GM18520 (cell line): ENCODE data around the gene DDX27.

ENCODE experiments used
- ATAC-seq: cut with Tn5 transposase; IDR thresholded peaks from one replicate; pipeline ENCODE4 v1.9.1; 2021; ENCODE audit not compliant: unreplicated experiment

DDX27 gene

DNA sequence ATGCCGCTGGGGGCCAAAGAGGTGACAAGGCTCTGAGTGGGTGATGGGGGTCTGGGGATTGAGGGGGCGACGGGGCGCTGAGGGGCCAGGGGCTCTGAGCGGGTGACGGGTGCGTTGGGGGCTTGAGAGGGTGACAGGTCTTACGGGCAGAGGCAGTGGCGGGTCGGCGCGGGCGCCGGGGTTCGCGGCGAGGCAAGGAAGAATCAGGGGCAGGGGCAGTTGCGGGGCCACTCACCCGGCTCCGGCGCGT, 58.5 kb downstream of the DDX27 start:
- ATAC-seq: no peak

DNA sequence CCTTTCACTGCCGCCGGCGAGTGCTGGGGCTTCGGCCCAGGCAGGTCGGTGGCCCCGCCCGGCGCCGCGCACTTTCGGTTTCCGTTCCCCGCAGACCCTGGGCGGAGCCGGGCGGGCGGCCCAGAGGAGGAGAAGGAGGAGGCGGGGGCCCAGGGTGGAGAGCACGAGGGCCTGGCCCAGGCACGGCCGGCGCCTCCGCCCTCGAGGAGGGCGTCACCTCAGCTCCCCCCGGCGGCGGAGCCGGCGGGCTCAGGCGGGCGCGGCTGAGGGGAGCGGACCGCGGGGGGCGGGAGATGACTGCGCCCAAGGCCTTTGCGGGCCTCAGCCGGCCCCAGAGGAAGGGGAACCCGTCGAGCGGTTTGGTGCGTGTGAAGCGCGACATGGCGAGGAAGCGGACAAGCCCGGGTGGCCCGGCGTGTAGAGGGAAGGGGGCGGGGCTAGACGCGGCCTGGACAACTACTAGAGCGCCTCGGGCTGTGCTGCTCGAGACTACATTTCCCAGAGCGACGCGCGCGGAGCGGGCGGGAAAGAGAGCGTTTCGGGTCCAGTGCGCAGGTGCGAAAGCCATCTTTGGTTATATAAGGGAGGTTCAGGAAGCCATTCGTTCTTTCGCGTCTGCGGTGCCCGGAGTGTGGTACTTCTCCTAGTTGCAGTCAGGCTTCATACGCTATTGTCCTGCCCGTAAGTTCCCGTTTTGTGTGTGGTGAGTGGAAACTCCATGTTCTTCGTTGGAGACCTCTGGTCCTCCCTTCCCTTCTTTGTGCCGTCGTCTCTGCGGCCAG, 59.0 kb downstream of the DDX27 start, which contains the start of gene ZNFX1:
Gene ZNFX1, minus strand, starts transcription at position 22 of the 782 bp plus-strand sequence. CDS start 2,218 bp downstream, outside the sequence.
- peak; percentile 72 for ATAC-seq

DNA sequence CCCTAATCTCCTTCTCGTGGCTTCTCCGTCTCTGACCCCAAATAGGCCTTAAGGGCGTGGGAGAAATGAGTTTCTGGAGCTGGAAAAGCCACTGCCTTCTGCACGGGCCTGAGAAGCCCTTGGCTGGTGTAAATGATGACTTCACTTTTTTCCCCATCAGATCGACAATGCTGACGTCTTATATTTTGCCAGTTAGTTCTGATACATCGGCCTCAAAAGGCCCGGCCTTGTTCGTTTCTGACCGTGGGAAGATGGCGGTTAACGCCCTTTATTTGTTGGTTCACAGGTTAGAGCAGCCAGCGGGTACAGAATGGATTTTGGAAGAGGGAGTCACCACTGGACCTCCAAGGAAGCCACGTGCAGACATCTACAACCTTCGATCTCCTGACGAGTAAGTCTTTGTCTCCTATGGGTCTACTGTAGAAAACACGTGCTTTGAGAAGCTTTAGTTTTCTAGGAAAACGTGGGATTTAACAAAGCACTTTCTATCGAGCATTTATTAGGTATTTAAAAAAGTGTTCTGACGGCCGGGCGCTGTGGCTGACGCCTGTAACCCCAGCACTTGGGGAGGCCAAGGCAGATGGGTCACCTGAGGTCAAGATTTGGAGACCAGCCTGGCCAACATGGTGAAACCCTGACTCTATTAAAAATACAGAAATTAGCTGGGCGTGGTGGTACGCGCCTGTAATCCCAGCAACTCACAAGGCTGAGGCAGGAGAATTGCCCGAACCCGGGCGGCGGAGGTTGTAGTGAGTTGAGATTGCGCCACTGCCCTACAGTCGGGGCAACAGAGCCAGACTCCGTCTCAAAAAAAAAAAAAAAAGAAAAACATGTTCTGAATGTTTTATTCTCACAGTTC, 59.8 kb downstream of the DDX27 start:
- no peak for ATAC-seq

DNA sequence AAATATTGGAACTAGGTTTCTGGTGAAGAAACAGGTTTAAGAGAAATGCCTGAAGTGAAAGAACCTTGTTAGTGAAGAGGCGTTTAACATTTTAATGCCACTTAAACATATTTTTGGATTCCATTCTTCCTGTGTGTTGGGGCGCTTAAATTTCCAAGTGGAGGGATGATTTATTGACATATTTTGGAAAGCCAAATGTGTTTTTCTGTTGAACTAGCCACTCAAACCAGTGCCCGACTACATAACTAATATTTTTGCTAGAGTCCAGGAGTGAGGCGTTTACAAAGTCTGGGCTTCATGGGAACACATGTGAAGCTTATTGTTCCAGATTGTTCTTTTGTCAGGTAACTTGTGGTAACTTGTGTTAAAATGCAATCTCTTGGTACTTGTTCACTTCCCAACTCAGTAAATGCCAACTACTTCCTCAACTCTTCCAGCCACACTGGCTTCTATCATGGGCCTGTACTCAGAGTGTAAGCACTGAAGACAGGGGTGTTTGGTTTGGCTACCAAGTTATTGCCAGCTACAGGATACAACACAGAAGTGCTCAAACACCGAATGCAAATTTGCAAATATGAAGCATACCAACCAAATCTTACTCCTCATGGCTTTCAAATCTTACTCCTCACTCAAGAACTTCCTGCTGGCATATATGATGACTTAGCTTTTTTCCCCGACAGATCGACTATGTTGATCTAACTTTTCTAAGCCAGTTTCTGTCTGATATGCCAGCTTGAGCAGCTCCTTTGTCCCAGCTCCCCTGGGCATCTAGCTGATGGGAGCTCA, 60.7 kb downstream of the DDX27 start:
- no peak for ATAC-seq

DNA sequence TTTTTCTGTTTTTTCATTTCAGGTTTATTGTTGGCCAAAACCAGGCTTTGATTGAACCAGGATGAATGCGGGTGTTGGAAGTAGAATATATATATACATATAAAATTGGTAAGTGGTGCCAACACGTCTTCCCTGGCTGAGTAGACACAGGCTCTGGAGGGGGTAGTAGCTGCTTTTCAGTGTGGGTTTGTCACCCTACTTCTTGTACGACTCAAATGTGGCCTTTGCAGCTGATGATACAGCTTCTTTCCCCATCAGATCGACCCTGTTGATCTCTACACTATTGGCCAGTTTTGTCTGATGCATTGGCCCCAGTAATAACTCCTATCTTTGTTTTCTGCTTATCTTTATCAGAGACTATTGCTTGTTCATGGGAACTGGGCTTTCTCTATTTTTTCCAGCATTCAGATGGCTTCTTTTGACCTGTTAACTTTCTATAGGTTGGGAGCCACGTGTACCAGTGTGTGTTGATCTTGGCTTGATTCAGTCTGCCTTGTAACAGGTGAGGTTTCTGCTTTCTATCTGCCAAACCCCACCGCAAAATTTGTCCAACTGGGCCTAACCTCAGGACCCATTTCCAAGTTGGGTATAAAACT, 61.3 kb downstream of the DDX27 start:
- no peak for ATAC-seq

DNA sequence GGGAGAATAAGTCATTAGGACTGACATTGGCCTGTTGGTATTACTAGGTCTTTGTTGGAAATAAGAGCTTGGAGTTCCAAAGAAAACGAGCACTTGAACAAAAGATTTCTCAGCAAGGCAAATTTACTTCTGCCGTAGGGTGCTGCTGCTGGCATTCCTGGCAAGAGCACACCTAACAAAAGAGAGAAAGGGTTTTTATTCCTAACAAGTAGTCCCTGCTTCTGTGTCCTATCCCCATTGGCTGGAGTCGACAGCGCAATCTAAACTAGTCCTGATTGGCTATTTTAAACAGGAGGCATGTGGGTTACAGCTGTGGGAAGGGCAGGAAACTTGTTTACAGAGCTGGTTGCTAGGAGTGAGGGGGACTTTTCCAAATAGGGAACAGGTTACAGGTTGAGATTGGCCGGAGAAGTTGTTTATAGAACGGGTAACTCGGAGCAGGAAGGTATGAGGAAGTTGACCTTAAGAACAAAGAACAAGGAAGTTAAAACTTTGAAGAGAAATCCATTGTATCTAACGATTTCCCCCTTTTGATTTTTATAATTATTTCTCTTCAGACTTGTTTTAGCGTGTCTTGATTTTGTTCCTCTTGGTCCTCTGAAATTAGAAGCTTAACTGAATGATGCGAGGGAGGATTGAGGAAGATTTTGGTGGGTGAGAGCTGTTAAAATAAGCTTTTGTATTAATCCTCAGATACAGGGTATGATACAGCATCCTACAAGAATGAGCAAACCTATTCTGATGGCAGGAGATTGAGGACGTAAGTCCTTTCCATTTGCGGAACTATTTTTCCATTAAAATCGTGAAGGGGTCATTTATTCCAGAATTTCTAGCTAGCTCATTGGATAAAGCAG, 62.1 kb downstream of the DDX27 start:
- ATAC-seq: no peak

DNA sequence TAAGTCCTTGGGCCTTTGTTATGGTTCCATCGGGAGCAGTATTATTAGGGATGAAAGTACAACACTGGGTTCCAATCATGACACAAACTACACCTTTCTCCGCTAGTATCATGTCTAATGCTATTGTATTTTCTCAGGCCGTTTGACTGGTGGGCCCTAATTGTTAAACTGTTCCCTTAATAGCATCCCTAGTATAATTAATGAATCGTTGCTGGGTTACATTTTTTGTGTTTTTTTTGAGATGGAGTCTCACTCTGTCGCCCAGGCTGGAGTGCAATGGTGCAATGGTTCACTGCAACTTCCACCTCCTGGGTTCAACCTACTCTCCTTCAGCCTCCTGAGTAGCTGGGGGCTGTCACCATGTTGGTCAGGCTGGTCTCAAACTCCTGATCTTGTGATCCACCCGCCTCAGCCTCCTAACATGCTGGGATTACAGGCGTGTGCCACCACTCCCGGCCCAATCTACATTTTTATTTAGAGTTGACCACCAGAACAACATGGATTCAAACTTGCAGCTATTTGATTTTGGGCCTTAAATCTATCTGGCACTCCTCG, 62.8 kb downstream of the DDX27 start:
- ATAC-seq: no peak

DNA sequence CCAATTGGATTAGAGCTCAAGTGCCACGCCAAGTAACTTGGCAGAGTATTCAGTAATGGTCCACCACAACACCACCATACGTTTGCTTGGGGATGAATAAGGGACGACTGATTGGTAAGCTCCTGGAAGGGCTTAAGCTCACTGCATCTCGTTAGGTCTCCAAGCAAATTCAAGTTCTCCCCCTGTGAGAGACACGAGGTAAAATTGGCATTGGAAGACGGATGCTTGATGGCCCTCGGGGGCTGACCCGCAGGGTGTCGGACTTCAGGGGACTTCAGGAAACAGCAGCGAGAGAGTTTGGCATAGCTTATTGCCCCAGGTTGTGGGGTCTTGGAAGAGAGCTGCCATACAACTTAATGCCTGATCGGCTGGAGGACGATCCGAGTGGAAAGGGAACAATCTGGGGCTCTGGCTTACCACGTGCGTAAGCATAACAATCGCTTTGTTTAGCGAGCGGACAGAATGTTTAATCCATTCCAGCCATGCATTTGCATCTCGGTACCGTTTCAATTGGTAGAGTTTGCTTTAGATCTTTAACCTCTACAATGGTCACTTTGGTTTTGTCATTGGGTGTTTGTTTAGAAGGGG, 63.5 kb downstream of the DDX27 start:
- no peak for ATAC-seq

DNA sequence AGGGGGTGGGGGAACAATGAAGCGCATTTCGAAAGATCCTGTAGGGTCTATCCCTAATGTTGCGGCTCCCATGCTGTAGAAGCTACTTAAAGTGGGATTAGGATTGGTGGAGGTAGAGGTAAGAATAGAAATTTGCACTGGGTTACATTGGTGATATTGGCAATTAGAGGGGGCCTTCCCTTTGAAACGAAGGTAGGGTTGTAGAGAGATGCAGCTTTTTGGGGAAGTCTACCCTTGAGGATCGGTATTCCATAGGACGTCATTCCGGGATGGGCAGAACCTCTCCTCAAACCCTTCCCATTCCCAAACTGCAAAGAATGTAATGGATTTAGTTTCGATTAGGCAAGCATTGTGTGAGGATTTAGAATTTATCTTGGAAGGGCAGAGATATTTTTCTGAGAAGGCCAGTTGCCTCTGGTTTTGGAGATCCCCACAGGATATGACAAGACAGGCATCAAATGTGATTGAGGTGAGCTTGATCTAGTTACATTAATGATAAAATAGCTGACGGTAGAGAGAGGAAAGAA, 64.0 kb downstream of the DDX27 start:
- ATAC-seq: no peak

DNA sequence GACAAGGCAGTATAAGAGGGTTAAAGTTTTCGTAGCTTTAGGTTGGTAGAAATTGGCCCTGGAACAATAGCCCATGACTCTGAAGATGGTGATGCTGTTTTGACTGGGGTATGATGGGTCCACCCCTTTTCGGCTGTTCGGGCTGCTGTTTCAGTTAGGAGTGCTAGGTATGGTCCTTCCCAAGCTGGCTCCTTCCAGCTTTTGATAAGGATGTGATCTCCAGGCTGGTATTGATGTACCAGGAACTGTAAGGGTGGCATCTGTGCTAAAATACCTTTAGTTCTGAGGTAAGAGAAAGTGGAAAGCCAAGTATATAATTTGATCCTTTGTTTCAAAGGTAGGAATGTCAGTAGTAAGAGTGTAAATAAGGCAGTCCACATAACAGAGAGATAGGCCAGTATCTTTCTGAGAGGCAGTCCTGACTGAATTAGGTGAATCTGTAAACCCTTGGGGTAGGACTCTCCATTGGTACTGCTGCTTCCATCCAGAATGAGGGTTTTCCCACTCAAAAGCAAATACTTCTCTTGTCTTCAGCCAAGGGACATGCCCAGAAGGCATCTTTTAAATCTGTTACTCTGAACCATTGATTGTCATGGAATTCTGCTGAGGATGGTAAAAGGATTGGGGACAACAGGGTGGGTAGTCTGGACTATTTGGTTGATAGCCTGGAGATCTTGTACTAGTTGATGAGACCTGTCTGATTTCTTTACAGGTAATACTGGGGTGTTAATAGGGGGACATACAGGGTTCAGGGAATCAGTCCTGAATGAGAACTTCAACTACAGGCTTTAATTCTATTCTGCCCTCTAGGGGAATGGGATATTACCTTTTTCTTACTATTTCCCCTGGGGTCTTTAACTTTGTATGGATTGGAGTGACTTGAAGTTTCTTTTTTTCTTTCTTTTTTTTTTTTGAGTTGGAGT, 64.7 kb downstream of the DDX27 start:
- ATAC-seq: no peak

DNA sequence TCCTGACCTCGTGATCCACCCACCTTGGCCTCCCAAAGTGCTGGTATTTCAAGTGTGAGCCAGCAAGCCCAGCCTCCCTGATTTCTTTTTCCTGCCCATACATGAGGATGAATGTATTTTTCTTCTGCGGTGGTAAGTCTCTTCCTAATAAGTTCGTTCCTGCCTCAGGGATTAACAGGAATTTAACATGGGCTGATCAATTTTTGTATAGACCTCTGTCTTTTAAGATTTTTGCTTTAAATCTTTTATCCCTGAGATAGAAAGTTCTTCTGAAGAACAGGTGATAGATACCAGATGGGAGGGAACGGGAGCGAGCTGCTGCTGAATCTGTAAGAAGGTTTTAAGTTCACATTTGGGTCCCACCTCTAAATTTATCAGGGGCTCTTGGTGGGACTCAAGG, 65.6 kb downstream of the DDX27 start:
- no peak for ATAC-seq

DNA sequence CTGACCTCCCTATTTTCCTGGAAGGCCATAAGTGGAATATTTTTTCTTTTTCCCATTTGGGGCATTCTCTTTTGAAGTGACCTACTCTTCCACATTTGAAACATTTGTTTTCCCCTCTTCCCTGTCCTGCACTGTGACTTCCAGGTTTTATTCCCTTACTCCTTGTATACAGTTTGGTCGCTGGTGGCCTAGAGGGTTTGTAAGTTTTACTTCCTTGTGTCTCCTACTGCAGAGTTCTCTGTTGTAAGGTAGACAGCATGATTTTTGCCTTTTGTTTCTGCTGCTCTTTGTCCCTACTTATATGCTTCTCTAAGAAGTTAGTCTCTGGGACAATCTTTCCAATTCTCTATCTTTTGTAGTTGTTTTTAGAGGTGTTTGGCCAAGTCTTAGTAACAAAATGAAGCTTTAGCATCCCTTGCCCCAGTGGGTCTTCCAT, 66.0 kb downstream of the DDX27 start:
- ATAC-seq: no peak

DNA sequence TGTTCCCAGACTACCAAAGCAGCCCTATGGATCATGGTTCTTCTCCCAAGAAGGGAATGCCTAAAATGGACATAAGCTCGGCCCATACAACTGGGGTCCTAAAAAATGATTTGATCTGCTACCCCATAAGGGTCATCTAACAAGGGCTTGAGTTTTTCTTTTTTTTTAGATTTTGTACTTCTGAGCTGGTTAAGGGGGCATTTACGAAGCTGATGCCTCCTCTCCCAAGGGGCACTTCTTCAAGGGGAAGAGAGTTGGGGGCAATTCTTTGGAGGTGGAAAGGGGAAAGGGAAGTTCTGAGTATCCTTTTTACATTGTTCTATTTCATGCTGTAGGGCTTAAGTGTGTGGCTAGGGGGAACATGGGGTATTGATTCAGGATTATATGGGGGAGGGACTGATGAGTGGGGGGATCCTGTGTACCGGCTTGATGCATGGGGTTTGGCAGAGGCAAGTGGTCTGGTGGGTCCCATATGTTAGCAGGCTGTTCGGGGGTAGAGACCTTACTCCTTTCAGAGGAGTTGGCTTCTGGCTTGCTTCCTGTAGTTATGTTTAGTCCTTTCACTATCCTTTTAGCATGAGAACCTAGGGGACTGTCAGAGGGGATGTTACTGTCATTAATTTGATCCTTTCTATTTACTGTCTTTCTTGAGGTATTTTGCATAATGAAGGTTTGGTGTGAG, 66.7 kb downstream of the DDX27 start:
- no peak for ATAC-seq

DNA sequence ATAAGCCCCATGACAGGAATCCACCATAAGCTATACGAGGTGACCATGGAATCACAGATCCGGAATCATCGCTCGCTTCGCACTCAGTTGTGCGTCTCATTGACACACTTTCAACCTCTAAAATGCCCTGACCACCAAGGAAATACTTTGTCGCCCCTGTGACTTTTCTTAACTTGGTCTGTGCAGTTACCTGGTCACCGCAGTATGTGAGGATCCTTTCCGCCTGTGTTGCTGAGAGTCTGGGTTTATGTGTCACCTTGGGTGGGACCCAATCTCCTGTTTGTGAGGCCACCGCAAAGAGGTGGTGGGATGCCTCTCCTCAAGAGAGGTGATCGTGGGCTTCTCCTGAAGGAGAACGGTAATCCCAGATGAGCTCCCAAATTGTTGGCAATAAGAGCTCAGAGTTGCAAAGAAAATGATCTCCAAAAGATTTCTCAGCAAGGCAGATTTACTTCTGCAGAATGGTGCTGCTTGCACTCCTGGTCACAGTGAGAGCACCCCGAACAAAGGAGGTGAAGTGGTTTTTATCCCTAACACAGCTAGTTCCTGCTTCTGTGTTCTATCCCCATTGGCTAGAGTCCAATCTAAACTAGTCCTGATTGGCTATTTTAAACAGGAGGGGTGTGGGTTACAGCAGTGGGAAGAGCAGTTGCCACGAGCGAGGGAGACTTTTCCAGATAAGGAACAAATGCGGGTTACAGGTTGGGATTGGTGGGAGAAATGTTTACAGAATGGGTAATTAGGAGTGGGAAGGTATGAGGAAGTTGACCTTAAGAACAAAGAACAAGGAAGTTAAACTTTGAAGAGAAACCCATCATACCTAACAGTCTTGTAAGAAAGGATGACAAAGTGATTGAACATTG, 67.7 kb downstream of the DDX27 start:
- no peak for ATAC-seq

DNA sequence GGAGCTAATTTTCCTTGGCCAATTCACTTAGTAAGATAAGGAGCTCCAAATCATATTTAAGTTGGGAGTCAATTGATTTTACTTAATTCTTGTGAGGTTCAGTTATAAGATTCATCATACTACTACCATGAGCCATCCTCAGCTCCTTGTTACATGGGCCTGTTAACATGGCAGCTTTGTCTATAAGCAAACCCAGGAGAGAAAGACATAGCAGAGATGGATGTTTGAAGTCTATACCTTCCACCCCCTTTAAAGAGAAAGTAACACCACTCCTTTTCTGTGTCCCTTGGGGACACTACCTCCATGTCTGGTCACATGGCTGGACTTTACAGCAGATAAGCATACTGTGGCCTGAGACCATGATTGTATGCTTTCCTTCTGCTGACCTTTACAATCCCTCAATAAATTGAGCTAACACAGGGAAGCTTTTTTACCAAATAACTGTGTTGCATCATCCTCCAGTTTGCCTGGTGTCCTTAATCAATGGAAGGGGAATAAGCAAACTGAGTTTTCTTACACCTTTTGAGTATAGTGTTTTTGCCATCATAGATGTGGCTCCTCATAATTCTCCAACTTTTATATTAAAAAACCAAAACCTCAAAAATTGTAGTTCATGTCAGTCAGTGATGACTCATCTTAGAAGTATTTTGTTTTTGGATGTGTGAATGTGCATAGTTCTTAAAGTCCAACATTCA, 68.5 kb downstream of the DDX27 start:
- ATAC-seq: no peak

DNA sequence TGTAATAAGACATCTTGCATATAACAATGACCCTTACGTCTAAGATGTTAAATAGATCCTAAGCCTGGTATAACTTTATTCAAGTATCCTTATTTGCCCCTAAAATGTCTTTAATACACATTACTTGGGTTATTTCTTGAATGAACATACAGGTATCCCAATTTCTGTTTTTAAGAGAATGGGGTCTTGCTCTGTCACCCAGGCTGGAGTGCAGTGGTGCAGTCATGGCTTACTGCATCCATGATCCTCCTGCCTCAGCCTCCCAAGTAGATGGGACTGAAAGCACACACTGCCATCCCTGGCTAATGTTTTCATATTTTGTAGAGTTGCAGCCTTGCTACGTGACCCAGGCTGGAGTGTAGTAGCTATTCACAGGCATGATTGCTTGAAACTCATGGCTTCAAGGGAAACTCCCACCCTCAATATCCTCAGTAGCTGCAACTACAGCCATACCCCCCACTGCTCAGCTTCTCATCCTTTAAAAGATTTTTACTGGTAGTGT, 69.1 kb downstream of the DDX27 start:
- ATAC-seq: no peak
